Measurements from ENCODE around the gene PRLH. TPM values are rescaled to one million over a fixed set of nuclear protein-coding genes. Genes with fewer than 3 reads are reported as not detected.

PRLH gene
- total and polyA plus RNA-seq, 4 donors: not detected

GRCh38 chr2:237532160-237532559, 34.2 kb upstream of the PRLH start:
- 84% methylated on average over 11 of the region's 11 CpGs for WGBS
- Histone ChIP-seq H3K9me3 (ENCODE audit: control insufficient read depth in 4 of 4, low read length in 3 of 4) (no peaks in the 10 kb centered on the region), H3K36me3 (ENCODE audit: control insufficient read depth in 4 of 4, insufficient read depth in 3 of 4, low read depth in 1 of 4, low read length in 3 of 4) (peaks cover 4 to 12% (median 7%) of the 10 kb centered on the region in 4 donors), H3K4me3 (ENCODE audit: low read depth in 1 of 3, low read length in 3 of 3) (no peak overlapping the region), H3K4me1 (ENCODE audit: control insufficient read depth in 4 of 4, insufficient read depth in 4 of 4, low read length in 3 of 4) (no peaks in the 10 kb centered on the region), H3K27ac (ENCODE audit: low read depth in 1 of 2, low read length in 2 of 2) (no peak overlapping the region), H3K27me3 (ENCODE audit: control insufficient read depth in 4 of 4, insufficient read depth in 4 of 4, low read length in 3 of 4) (no peaks in the 10 kb centered on the region), H3K9ac (ENCODE audit: low read depth in 1 of 2, low read length in 2 of 2) (no peak overlapping the region)
- TF ChIP-seq, protein P1, sequence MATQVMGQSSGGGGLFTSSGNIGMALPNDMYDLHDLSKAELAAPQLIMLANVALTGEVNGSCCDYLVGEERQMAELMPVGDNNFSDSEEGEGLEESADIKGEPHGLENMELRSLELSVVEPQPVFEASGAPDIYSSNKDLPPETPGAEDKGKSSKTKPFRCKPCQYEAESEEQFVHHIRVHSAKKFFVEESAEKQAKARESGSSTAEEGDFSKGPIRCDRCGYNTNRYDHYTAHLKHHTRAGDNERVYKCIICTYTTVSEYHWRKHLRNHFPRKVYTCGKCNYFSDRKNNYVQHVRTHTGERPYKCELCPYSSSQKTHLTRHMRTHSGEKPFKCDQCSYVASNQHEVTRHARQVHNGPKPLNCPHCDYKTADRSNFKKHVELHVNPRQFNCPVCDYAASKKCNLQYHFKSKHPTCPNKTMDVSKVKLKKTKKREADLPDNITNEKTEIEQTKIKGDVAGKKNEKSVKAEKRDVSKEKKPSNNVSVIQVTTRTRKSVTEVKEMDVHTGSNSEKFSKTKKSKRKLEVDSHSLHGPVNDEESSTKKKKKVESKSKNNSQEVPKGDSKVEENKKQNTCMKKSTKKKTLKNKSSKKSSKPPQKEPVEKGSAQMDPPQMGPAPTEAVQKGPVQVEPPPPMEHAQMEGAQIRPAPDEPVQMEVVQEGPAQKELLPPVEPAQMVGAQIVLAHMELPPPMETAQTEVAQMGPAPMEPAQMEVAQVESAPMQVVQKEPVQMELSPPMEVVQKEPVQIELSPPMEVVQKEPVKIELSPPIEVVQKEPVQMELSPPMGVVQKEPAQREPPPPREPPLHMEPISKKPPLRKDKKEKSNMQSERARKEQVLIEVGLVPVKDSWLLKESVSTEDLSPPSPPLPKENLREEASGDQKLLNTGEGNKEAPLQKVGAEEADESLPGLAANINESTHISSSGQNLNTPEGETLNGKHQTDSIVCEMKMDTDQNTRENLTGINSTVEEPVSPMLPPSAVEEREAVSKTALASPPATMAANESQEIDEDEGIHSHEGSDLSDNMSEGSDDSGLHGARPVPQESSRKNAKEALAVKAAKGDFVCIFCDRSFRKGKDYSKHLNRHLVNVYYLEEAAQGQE (IDR thresholded peaks at IDR 0.05): no peak
- TF ChIP-seq TAF1 (conservative IDR thresholded peaks at IDR 0.05) (no peak), EGR1 (IDR thresholded peaks at IDR 0.05; ENCODE audit: low read depth in 2 of 2) (no peak), HNF4G (IDR thresholded peaks at IDR 0.05) (no peak), FOXA2 (IDR thresholded peaks at IDR 0.05) (no peak), SP1 (IDR thresholded peaks at IDR 0.05) (no peak), YY1 (IDR thresholded peaks at IDR 0.05) (no peak), MAX (IDR thresholded peaks at IDR 0.05) (no peak), RAD21 (IDR thresholded peaks at IDR 0.05) (no peak), JUND (IDR thresholded peaks at IDR 0.05) (no peak), NR2F2 (IDR thresholded peaks at IDR 0.05) (no peak), GABPA (IDR thresholded peaks at IDR 0.05 in 1 of 2, conservative IDR thresholded peaks at IDR 0.05 in 1 of 2) (no peak), FOXA1 (IDR thresholded peaks at IDR 0.05) (no peak), RXRA (IDR thresholded peaks at IDR 0.05) (no peak), HNF4A (conservative IDR thresholded peaks at IDR 0.05) (no peak)
- TF ChIP-seq, protein P2, sequence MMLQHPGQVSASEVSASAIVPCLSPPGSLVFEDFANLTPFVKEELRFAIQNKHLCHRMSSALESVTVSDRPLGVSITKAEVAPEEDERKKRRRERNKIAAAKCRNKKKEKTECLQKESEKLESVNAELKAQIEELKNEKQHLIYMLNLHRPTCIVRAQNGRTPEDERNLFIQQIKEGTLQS (IDR thresholded peaks at IDR 0.05): no peak
- TF ChIP-seq, protein P3, sequence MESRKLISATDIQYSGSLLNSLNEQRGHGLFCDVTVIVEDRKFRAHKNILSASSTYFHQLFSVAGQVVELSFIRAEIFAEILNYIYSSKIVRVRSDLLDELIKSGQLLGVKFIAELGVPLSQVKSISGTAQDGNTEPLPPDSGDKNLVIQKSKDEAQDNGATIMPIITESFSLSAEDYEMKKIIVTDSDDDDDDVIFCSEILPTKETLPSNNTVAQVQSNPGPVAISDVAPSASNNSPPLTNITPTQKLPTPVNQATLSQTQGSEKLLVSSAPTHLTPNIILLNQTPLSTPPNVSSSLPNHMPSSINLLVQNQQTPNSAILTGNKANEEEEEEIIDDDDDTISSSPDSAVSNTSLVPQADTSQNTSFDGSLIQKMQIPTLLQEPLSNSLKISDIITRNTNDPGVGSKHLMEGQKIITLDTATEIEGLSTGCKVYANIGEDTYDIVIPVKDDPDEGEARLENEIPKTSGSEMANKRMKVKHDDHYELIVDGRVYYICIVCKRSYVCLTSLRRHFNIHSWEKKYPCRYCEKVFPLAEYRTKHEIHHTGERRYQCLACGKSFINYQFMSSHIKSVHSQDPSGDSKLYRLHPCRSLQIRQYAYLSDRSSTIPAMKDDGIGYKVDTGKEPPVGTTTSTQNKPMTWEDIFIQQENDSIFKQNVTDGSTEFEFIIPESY (IDR thresholded peaks at IDR 0.05): no peak
- TF ChIP-seq, protein P4, sequence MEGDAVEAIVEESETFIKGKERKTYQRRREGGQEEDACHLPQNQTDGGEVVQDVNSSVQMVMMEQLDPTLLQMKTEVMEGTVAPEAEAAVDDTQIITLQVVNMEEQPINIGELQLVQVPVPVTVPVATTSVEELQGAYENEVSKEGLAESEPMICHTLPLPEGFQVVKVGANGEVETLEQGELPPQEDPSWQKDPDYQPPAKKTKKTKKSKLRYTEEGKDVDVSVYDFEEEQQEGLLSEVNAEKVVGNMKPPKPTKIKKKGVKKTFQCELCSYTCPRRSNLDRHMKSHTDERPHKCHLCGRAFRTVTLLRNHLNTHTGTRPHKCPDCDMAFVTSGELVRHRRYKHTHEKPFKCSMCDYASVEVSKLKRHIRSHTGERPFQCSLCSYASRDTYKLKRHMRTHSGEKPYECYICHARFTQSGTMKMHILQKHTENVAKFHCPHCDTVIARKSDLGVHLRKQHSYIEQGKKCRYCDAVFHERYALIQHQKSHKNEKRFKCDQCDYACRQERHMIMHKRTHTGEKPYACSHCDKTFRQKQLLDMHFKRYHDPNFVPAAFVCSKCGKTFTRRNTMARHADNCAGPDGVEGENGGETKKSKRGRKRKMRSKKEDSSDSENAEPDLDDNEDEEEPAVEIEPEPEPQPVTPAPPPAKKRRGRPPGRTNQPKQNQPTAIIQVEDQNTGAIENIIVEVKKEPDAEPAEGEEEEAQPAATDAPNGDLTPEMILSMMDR (IDR thresholded peaks at IDR 0.05; ENCODE audit: low read depth, low read length, missing input control): no peak
- DNase-seq (ENCODE audit: low spot score): no peak

Measured in liver (tissue), 9 donors.